ENCODE data around the gene GMPR2.
"Not testable (repeated sequence)": the region's sequence is repeated elsewhere in the genome, so short reads cannot be mapped to it uniquely, and the experiment has no call there.

The GMPR2 gene

DNA sequence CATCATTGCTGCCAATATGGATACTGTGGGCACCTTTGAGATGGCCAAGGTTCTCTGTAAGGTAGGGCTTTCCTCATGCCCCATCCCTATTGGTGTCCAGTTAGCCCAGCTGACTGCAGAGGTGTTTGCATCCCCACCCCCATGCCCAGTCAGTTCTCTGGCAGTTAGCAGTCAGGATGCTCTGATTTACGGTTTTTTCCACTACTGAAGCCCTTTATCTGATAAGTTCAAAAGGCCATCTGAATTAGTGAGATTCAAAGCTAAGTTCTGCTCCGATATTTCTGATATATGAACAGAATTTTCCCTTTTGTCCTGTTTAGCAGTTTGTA is 773 bp downstream of the GMPR2 start:
- Mint-ChIP-seq H3K27me3 (no peaks in the 10 kb centered on the region), H3K4me3 (peak overlapping the region; percentile 99), H3K36me3 (peaks cover 6% of the 10 kb centered on the region), H3K27ac (peak overlapping the region; percentile 96), H3K9me3 (ENCODE audit: low read depth) (no peaks in the 10 kb centered on the region), H3K4me1 (ENCODE audit: low read depth) (peaks cover 52% of the 10 kb centered on the region)

DNA sequence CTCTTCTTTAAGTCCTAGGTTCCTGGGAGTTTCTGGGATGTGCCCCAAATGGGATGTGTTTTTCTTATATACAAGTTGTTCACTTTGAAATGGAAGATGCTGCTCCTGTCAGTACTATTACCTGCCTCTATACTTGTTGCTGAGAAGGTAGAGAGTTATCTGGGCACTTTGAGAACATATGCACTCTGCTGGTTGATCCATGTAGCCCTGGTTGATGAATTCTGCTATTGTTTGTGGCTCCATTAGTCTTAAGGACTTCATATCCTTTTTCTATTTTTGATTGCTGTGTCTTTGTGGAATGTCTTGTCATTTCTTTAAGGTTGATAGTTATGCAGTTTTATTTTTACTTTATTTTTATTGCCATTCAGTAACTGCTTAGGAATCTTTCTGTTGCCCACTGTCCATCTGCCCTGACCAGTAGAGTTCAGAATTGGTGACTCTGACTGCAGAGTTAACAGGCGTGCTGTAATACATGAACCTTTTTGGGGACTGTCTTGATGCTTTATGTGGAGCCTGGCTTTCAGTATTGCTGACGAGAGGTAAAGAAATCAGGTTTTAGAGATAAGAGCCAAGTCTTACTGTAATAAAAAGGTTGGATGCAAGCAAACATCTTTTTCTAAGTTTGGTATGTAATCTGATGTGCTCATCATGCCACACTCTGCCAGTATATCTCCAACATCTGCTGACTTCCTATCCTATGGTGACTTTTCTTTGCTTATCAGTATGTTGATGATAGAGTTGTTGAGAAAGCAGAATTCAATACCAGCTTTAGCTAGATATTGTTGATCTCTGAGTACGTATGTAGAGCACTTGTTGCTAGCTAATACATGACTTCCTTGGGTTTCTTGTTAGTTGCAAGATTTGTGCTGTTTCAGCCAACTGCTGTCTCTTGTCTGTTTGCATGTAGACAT is 1.6 kb downstream of the GMPR2 start:
- H3K4me3 Mint-ChIP-seq = peak overlapping the region; percentile 99
- no peaks in the 10 kb centered on the region for H3K9me3 Mint-ChIP-seq (ENCODE audit: low read depth)
- H3K36me3 Mint-ChIP-seq = peaks cover 6% of the 10 kb centered on the region
- peak overlapping the region; percentile 96 for H3K27ac Mint-ChIP-seq
- peaks cover 58% of the 10 kb centered on the region for H3K4me1 Mint-ChIP-seq (ENCODE audit: low read depth)
- no peaks in the 10 kb centered on the region for H3K27me3 Mint-ChIP-seq

DNA sequence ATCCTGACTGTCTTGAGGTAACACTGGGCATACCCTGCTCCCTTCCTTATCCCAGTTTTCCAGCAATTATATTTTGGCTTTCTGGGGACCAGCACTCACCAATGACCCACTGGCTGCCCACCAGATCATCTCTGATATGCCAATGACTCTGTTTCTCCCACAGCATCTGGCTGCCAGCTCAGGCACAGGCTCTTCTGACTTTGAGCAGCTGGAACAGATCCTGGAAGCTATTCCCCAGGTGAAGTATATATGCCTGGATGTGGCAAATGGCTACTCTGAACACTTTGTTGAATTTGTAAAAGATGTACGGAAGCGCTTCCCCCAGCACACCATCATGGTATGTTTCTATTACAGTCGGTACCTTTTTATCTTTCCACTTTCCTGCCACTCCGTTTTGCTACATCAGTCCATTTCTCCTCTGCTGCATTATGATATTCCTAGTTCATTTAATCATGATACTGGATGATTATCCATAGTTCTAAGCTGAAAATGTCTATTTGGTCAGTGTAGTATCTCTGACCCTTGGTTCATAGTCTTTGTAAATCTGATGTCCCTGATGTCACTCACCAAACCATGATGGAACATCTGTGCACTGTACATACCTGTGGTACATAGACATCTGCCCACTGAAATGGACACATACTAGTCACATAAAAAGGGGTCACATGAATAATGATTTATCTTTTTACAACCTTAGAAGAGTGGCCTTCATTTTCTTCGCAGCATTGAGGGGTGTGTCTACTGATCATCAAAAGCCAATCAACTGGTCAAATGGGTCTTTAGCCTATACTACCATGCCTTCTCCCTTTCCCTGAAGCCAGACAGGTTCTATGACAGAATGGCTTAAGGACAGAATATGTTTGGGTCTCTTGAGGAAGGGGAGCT is 3.3 kb downstream of the GMPR2 start:
- H3K36me3 Mint-ChIP-seq = peaks cover 6% of the 10 kb centered on the region
- peaks cover 72% of the 10 kb centered on the region for H3K4me1 Mint-ChIP-seq (ENCODE audit: low read depth)
- no peaks in the 10 kb centered on the region for H3K27me3 Mint-ChIP-seq
- no peak overlapping the region for H3K4me3 Mint-ChIP-seq
- no peaks in the 10 kb centered on the region for H3K9me3 Mint-ChIP-seq (ENCODE audit: low read depth)
- peak overlapping the region; percentile 30 for H3K27ac Mint-ChIP-seq

DNA sequence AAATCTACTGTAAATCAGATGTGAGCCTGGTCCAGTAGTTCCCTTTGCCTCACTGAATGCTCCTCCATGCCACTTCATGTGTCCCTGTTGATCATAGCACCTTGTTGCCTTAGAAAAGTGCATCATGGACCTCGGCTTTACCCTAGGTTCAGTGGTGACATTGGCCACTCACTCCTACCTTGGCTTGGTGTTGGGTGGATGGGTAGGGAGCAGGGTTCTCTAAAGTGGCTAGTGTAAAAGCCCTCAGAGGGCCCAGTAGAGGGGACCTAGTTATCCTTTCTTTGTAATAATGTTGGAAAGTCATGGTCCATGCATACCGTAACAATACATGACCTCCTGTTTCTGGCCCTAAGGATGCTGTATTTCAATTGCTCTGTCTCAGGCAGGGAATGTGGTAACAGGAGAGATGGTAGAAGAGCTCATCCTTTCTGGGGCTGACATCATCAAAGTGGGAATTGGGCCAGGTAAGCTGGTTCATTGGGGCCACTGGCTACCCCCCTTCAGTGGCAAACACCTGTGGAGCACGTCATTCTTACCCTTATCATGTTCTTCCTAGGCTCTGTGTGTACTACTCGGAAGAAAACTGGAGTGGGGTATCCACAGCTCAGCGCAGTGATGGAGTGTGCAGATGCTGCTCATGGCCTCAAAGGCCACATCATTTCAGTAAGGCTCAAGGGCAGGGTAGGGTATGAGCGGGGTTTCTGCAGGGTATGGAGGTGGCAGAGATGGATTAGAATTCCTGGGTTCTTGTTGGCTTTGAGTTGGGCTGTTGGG is 4.1 kb downstream of the GMPR2 start:
- Mint-ChIP-seq H3K4me1 (ENCODE audit: low read depth) (peaks cover 72% of the 10 kb centered on the region), H3K27ac (peak overlapping the region; percentile 76), H3K27me3 (no peaks in the 10 kb centered on the region), H3K36me3 (peaks cover 6% of the 10 kb centered on the region), H3K9me3 (ENCODE audit: low read depth) (no peaks in the 10 kb centered on the region), H3K4me3 (no peak overlapping the region)

DNA sequence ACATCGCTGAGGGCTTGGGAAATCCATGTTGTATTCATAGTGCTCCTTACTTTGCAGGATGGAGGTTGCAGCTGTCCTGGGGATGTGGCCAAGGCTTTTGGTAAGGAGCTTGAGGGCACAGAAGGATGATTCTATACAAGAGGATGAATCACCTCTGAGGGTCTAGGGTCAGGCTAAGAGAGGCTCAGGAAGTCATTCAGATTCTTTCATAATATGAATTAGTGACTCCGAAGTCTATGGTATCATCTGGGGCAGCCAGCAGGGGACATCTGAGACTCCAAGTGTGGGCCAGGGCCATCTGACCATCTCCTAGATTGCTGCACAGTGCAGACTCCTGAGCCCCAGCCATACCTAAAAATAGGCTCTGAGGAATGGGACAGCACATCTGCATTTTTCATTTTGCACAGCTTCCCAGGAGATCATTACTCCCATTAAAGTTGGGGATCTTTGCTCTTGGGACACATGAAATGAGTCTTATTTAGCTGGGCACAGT is 4.8 kb downstream of the GMPR2 start:
- Mint-ChIP-seq H3K4me3 (no peak overlapping the region), H3K36me3 (peaks cover 6% of the 10 kb centered on the region), H3K27me3 (no peaks in the 10 kb centered on the region), H3K4me1 (ENCODE audit: low read depth) (peaks cover 72% of the 10 kb centered on the region), H3K9me3 (ENCODE audit: low read depth) (no peaks in the 10 kb centered on the region), H3K27ac (peak overlapping the region; percentile 81)

DNA sequence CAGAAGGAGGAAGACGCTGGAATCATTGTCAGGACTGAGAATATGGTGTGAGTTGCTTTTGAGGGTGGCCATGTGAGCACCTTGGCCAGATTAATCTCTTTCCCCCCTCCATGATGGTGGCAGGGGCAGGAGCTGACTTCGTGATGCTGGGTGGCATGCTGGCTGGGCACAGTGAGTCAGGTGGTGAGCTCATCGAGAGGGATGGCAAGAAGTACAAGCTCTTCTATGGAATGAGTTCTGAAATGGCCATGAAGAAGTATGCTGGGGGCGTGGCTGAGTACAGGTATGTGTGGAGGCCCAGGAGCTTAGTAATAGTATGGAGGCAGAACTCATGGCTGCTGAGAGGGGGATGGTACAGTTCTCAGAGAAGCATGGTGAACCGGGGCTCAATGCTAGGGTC is 5.4 kb downstream of the GMPR2 start:
- Mint-ChIP-seq H3K27ac (peak overlapping the region; percentile 81), H3K27me3 (no peaks in the 10 kb centered on the region)

DNA sequence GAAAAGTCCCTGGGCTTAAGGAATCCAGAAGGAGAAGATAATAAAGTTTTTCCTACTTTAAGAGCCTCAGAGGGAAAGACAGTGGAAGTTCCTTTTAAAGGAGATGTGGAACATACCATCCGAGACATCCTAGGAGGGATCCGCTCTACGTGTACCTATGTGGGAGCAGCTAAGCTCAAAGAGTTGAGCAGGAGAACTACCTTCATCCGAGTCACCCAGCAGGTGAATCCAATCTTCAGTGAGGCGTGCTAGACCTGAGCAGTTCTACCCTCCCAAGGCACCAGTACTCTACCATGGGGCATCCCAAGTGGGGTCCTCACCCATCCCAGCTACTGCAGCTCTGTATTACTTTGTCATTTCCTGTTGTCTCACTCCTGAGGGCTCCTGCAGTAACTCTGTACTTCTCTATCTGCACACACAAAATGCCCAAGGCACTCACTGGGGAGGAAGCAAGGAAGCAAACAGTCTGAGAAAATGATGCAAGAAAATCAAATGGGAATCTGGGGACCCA is 5.9 kb downstream of the GMPR2 start:
- peaks cover 6% of the 10 kb centered on the region for H3K36me3 Mint-ChIP-seq
- H3K27ac Mint-ChIP-seq = peak overlapping the region; percentile 81
- H3K4me1 Mint-ChIP-seq (ENCODE audit: low read depth) = peaks cover 78% of the 10 kb centered on the region
- no peaks in the 10 kb centered on the region for H3K9me3 Mint-ChIP-seq (ENCODE audit: low read depth)
- H3K27me3 Mint-ChIP-seq = no peaks in the 10 kb centered on the region
- H3K4me3 Mint-ChIP-seq = peak overlapping the region; percentile 97

More for the DNA sequence above, 5.4 kb downstream of the GMPR2 start:
- peaks cover 6% of the 10 kb centered on the region for H3K36me3 Mint-ChIP-seq
- peaks cover 77% of the 10 kb centered on the region for H3K4me1 Mint-ChIP-seq (ENCODE audit: low read depth)
- no peaks in the 10 kb centered on the region for H3K9me3 Mint-ChIP-seq (ENCODE audit: low read depth)
- H3K4me3 Mint-ChIP-seq = peak overlapping the region; percentile 3

DNA sequence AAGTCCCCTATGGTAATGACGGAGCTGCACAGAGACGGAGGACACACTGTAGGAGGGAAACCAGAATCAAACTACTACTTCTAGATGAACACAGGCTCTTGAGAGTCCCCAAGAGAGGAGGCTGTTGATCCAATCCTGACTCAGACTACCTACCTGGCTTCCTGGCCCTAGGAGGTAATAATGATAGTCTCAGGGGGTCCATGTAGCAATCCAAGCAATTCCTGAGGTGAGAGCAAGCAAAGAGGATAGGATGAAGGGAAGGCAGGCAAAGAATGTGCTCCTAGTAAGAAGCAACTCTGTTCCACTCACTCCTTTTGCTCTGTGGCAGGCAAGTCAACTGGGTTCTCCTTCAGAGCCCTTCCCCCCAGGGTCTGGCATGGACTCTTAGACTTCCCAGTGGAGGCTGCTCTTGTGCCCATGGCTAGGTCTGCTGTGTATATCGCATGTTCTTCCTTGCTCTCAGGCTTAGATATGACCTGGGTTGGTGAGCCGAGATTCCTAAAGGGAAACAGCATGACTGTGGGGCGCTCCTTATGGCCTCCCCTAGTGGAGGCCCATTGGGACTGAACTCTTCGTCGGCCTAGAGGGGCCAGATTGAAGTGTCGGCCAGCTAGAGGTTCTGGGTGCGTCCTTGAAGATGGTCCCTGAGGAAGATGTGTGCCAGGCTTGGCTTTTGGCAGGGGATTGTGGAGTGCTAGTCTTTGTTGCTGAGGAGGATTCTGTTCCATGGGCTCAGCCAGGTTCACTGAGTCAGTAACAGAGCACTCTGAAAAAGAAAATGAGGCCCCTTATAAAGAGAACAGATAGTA is 7.6 kb downstream of the GMPR2 start:
- H3K36me3 Mint-ChIP-seq = peaks cover 4% of the 10 kb centered on the region
- peak overlapping the region; percentile 97 for H3K4me3 Mint-ChIP-seq
- H3K27me3 Mint-ChIP-seq = no peaks in the 10 kb centered on the region
- peak overlapping the region; percentile 30 for H3K27ac Mint-ChIP-seq
- H3K4me1 Mint-ChIP-seq (ENCODE audit: low read depth) = peaks cover 69% of the 10 kb centered on the region
- H3K9me3 Mint-ChIP-seq (ENCODE audit: low read depth) = no peaks in the 10 kb centered on the region

DNA sequence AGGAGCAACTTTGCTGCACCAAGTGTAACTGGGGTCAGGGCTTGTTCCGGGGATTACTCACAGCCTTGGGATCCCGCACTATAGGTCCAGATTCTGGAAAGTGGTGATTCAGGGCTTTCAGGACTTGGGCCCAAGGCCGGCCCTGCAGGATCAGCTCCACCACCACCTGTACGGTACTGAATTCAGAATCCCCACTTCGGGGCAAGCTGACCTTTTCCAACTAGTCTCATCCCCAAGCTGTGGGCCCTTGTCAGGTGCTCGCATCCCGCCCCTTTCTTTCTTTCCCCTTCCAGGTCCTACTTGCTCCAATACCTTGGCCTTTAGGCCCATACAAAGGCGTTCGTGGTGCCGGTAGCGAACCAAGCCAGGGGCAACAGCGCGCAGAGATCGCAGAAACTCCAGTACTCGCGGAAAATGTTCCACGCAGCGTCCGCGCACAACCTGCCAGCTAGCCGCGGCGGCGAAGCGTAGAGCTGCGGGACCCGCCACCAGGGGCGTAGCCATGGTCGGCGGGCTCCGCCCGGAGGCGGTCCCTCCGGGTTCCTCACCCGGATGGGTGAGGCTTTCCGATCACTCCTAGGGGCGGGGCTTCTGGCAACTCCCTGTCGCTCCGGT is 9.2 kb downstream of the GMPR2 start:
- H3K36me3 Mint-ChIP-seq = no peaks in the 10 kb centered on the region
- H3K27me3 Mint-ChIP-seq = no peaks in the 10 kb centered on the region
- H3K27ac Mint-ChIP-seq = peak overlapping the region; percentile 100
- H3K9me3 Mint-ChIP-seq (ENCODE audit: low read depth) = no peaks in the 10 kb centered on the region
- H3K4me3 Mint-ChIP-seq = peak overlapping the region; percentile 97
- peaks cover 63% of the 10 kb centered on the region for H3K4me1 Mint-ChIP-seq (ENCODE audit: low read depth)

DNA sequence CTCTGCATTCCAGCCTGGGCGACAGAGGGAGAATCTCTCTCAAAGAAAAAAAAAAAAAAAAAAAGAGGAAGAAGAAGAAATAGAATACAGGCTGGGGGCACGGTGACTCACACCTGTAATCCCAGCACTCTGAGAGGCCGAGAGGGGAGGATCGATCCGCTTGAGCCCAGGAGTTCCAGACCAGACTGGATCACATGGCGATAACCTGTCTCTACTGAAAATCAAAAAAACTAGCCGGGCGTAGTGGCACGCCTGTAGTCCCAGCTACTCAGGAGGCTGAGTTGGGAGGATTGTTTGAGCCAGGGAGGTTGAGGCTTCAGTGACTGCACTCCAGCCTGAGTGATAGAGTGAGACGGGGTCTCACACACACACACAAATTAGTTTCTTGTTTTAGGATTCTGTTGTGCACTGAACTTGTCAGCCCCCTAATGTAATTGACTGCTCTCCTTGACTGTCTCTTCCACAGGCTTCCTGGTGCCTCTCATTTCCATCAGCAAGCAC is 10.7 kb downstream of the GMPR2 start:
- Mint-ChIP-seq H3K27me3 (no peaks in the 10 kb centered on the region), H3K4me3 (peak overlapping the region; percentile 97), H3K36me3 (no peaks in the 10 kb centered on the region), H3K9me3 (ENCODE audit: low read depth) (no peaks in the 10 kb centered on the region), H3K27ac (peak overlapping the region; percentile 100), H3K4me1 (ENCODE audit: low read depth) (peaks cover 58% of the 10 kb centered on the region)

DNA sequence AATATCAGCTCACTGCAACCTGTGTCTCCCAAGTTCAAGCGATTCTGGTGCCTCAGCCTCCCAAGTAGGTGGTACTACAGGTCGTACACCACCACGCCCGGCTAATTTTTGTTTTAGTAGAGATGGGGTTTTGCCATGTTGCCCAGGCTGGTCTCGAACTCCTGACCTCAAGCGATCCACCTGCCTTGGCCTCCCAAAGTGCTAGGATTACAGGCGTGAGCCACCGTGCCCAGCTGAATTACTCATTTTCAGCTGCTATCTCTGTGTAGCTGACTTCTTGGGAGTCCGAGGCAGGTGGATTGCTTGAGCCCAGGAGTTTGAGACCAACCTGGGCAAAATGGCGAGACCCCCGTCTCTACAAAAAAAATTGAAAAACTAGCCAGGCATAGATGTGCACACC is 12.6 kb downstream of the GMPR2 start:
- not testable (repeated sequence) for H3K36me3 Mint-ChIP-seq; H3K27ac Mint-ChIP-seq; H3K4me3 Mint-ChIP-seq; H3K9me3 Mint-ChIP-seq (ENCODE audit: low read depth); H3K27me3 Mint-ChIP-seq
- peaks cover 38% of the 10 kb centered on the region for H3K4me1 Mint-ChIP-seq (ENCODE audit: low read depth)

DNA sequence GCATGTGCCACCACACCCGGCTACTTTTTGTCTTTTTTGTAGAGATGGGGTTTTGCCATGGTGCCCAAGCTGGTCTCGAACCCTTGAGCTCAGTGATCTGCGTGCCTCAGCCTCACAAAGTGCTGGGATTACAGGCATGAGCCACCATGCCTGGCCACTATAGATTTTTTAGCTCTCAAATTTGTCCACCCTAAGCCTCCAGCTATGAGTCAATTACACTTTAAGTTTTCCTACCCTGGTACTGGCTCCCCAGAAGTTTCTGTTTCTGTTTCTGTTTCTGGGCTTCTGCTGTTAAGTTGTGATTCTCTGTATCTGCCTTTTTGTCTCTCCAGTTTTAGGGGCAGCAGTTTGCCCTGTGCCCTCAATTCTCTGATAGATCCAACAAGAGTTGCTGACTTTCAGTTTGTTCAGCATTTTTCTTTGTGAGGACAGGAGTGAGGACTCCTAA is 14.1 kb downstream of the GMPR2 start:
- Mint-ChIP-seq H3K27me3 (no peaks in the 10 kb centered on the region), H3K9me3 (ENCODE audit: low read depth) (no peaks in the 10 kb centered on the region), H3K36me3 (peaks cover 4% of the 10 kb centered on the region), H3K27ac (peak overlapping the region; percentile 82), H3K4me3 (peak overlapping the region; percentile 72), H3K4me1 (ENCODE audit: low read depth) (peaks cover 29% of the 10 kb centered on the region)

DNA sequence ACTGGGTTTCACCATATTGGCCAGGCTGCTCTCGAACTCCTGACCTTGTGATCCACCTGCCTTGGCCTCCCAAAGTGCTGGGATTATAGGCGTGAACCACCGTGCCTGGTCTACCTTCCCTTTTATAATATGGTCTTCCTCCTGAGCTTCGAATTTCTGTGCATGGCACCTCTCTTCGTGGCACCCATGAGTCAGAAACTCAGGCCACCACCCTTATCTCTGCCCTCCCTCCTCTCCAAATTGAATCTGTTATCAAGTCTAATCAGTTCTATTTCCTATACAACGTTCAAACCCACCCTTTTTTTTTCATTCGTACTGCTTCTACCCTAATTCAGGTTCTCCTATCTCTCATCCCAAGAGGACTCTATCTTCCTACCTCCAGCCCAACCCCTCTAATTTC is 14.7 kb downstream of the GMPR2 start:
- peak overlapping the region; percentile 2 for H3K27ac Mint-ChIP-seq
- H3K4me3 Mint-ChIP-seq = peak overlapping the region; percentile 2
- no peaks in the 10 kb centered on the region for H3K27me3 Mint-ChIP-seq
- peaks cover 4% of the 10 kb centered on the region for H3K36me3 Mint-ChIP-seq
- H3K9me3 Mint-ChIP-seq (ENCODE audit: low read depth) = no peaks in the 10 kb centered on the region
- peaks cover 29% of the 10 kb centered on the region for H3K4me1 Mint-ChIP-seq (ENCODE audit: low read depth)
